Liver (tissue), 9 donors: ENCODE data around the gene BCL2. TPM values are rescaled to one million over a fixed set of nuclear protein-coding genes. Genes with fewer than 3 reads are reported as not detected.

Experiments used
- DNase-seq: peaks from one replicate; pipeline ENCODE4 v3.0.0-alpha.2; 2017; ENCODE audit warnings: low spot score
- H3K27ac ChIP-seq, 2 donors: one replicate each; pipeline ENCODE4 v1.7.0; 2013; ENCODE audit warnings: inconsistent platforms in 2 of 2, low read length in 2 of 2, control low read depth in 1 of 2, low read depth in 1 of 2, mild to moderate bottlenecking in 1 of 2
- H3K27me3 ChIP-seq, 4 donors: one replicate each; pipeline versions ENCODE4 v1.6.1 to v1.7.0; 2013; ENCODE audit warnings: low read length in 3 of 4, inconsistent platforms in 1 of 4, mild to moderate bottlenecking in 1 of 4, moderate library complexity in 1 of 4; ENCODE audit not compliant: control insufficient read depth in 4 of 4, insufficient read depth in 4 of 4
- H3K36me3 ChIP-seq, 4 donors: one replicate each; pipeline versions ENCODE4 v1.6.1 to v1.7.0; 2013; ENCODE audit warnings: low read length in 3 of 4, mild to moderate bottlenecking in 3 of 4, low read depth in 1 of 4, moderate library complexity in 1 of 4; ENCODE audit not compliant: control insufficient read depth in 4 of 4, insufficient read depth in 3 of 4
- H3K4me1 ChIP-seq, 4 donors: one replicate each; pipeline versions ENCODE4 v1.6.1 to v1.7.0; 2013; ENCODE audit warnings: low read length in 3 of 4, mild to moderate bottlenecking in 3 of 4, moderate library complexity in 1 of 4; ENCODE audit not compliant: control insufficient read depth in 4 of 4, insufficient read depth in 4 of 4
- H3K4me3 ChIP-seq, 3 donors: one replicate each; pipeline versions ENCODE4 v1.6.1 to v1.7.0; 2013; ENCODE audit warnings: low read length in 3 of 3, control low read depth in 1 of 3, low read depth in 1 of 3, mild to moderate bottlenecking in 1 of 3
- H3K9ac ChIP-seq, 2 donors: one replicate each; pipeline ENCODE4 v1.7.0; 2013; ENCODE audit warnings: low read length in 2 of 2, mild to moderate bottlenecking in 2 of 2, moderate library complexity in 2 of 2, control low read depth in 1 of 2, low read depth in 1 of 2
- H3K9me3 ChIP-seq, 4 donors: one replicate each; pipeline versions ENCODE4 v1.6.1 to v1.7.0; 2013; ENCODE audit warnings: low read length in 3 of 4; ENCODE audit not compliant: control insufficient read depth in 4 of 4
- ATF3 ChIP-seq: IDR thresholded peaks from 2 replicates; pipeline ENCODE4 v1.6.1; 2016; ENCODE audit warnings: antibody characterized with exemption
- EGR1 ChIP-seq, 2 donors: IDR thresholded peaks; 2 replicates each; pipeline ENCODE4 v1.6.1; 2016 to 2018; ENCODE audit warnings: antibody characterized with exemption in 2 of 2, low read depth in 2 of 2
- FOXA1 ChIP-seq: IDR thresholded peaks from 2 replicates; pipeline ENCODE4 v1.6.1; 2016; ENCODE audit warnings: antibody characterized with exemption
- FOXA2 ChIP-seq: IDR thresholded peaks from 2 replicates; pipeline ENCODE4 v1.6.1; 2016; ENCODE audit warnings: antibody characterized with exemption
- GABPA ChIP-seq, 2 donors: IDR thresholded peaks in 1 of 2; conservative IDR thresholded peaks in 1 of 2; 2 replicates each; pipeline ENCODE4 v1.6.1; 2016; ENCODE audit warnings: antibody characterized with exemption in 2 of 2, mild to moderate bottlenecking in 1 of 2, moderate library complexity in 1 of 2
- HNF4A ChIP-seq, 2 donors: conservative IDR thresholded peaks; 2 replicates each; pipeline ENCODE4 v1.6.1; 2016; ENCODE audit warnings: antibody characterized with exemption in 2 of 2, mild to moderate bottlenecking in 2 of 2
- HNF4G ChIP-seq: IDR thresholded peaks from 2 replicates; pipeline ENCODE4 v1.6.1; 2016; ENCODE audit warnings: antibody characterized with exemption
- JUND ChIP-seq, 2 donors: IDR thresholded peaks; 2 replicates each; pipeline ENCODE4 v1.6.1; 2016; ENCODE audit warnings: antibody characterized with exemption in 2 of 2
- NR2F2 ChIP-seq: IDR thresholded peaks from 2 replicates; pipeline ENCODE4 v1.6.1; 2016; ENCODE audit warnings: antibody characterized with exemption
- RAD21 ChIP-seq, 2 donors: IDR thresholded peaks; 2 replicates each; pipeline ENCODE4 v1.6.1; 2016; ENCODE audit warnings: antibody characterized with exemption in 2 of 2, mild to moderate bottlenecking in 2 of 2
- RXRA ChIP-seq, 2 donors: IDR thresholded peaks; 2 replicates each; pipeline ENCODE4 v1.6.1; 2017 to 2018; ENCODE audit warnings: antibody characterized with exemption in 2 of 2, mild to moderate bottlenecking in 1 of 2
- SP1 ChIP-seq: IDR thresholded peaks from 2 replicates; pipeline ENCODE4 v1.6.1; 2018; ENCODE audit warnings: antibody characterized with exemption, mild to moderate bottlenecking
- TAF1 ChIP-seq: conservative IDR thresholded peaks from 2 replicates; pipeline ENCODE4 v1.6.1; 2016; ENCODE audit warnings: antibody characterized with exemption, mild to moderate bottlenecking
- YY1 ChIP-seq: IDR thresholded peaks from 2 replicates; pipeline ENCODE4 v1.6.1; 2016; ENCODE audit warnings: antibody characterized with exemption, mild to moderate bottlenecking
- WGBS: extraction: QIAGEN DNeasy Blood & Tissue Kit; methylation state at CpG from one replicate; pipeline ENCODE4 v1.1.7; 2013; 5-methylcytosine and 5-hydroxymethylcytosine counted together
- polyA plus RNA-seq, 2 donors: library from polyadenylated mRNA; stranded (reverse) in 1 of 2; unstranded in 1 of 2; fragments of 200-250 nt in 1 of 2; fragments of >200 nt in 1 of 2; fragmentation: Nextera tagmentation in 1 of 2; extraction: Ambion mirVana in 1 of 2; gene quantifications; one replicate each; pipeline versions ENCODE4 v1.2.1 to v1.2.3, GENCODE V29; 2013 to 2015
- total RNA-seq, 2 donors: library from RNA; depleted of rRNA; stranded (reverse); fragments of >200 nt; gene quantifications; one replicate each; pipeline ENCODE4 v1.2.3, GENCODE V29; 2014
- TF ChIP-seq, protein P1 (sequence below): IDR thresholded peaks from 2 replicates; pipeline ENCODE4 v1.6.1; 2016; ENCODE audit warnings: antibody characterized with exemption
- TF ChIP-seq, protein P2 (sequence below): IDR thresholded peaks from 2 replicates; pipeline ENCODE4 v1.6.1; 2016; ENCODE audit warnings: antibody characterized with exemption
- TF ChIP-seq, protein P3 (sequence below): fragments of 150-350 bp; IDR thresholded peaks from 2 replicates; pipeline ENCODE4 v1.5.1; 2017; ENCODE audit warnings: improper control_type of control experiment, low read depth, low read length; ENCODE audit not compliant: missing input control
- TF ChIP-seq, protein P4 (sequence below): IDR thresholded peaks from 2 replicates; pipeline ENCODE4 v1.6.1; 2016; ENCODE audit warnings: antibody characterized with exemption, mild to moderate bottlenecking
- donor health status: healthy.
- donor health status: healthy.
- donor health status: healthy.
- donor health status: healthy.
- donor health status: healthy.

The BCL2 gene
- total and polyA plus RNA-seq, 4 donors: 0.40 to 3.9 (median 1.4) TPM

DNA sequence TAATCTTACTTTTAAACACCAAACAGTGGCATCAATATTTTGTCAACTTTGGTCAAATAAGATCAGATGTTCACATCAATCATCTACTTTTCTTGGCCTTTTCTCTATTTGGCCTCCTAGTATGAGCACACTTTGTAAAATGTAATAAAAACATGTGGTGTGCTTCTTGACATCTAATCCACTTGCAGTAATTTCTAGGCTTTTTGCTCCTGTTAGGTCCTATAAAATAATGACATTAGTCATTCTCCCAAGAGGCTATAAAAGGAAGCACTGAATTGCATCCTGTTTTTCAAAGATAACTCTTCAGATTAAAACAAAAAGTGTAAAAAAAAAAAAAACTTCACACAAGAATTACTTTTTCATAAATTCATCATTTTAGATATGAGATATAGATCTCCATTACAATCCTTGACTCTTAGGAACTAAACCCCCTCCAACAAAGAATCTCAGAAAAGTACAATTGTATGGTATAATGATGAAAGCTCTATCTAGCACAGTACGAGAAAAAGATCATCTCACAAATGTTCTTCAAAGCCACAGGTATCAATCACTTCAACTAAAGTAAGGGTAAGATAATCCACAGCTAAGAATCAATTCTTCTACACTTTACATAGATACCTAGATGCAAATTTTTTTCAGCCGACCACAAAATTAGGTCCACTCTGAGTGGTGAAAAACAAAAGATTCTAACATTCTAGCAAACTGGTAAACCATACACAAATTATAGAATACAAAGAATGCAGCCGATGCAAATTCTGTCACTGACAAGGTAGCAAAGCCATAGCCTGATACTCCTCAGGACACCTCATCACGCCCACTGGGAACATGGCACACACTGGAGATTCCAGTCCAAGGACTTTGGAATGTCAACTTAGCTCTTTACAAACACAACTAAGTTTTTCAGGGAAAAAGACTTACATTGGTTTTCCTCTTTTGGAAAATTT, 2.7 kb downstream of the BCL2 start:
- WGBS: 76% methylated on average over 4 of the region's 4 CpGs
- H3K4me3 ChIP-seq: peak overlapping the region in 2 of 3 donors; percentile 34 to 91
- H3K27ac ChIP-seq: peak overlapping the region in 1 of 2 donors; percentile 25
- H3K27me3 ChIP-seq: no peaks in the 10 kb centered on the region
- peaks cover 3 to 14% (median 10%) of the 10 kb centered on the region in 4 donors for H3K4me1 ChIP-seq
- no peaks in the 10 kb centered on the region for H3K9me3 ChIP-seq
- DNase-seq: no peak
- no peaks in the 10 kb centered on the region for H3K36me3 ChIP-seq
- H3K9ac ChIP-seq: peak overlapping the region in 1 of 2 donors; percentile 35
- TF ChIP-seq YY1: no peak
- TF ChIP-seq HNF4A (conservative IDR thresholded peaks at IDR 0.05): peak in 1 of 2 donors; percentile 6

- Histone ChIP-seq H3K9me3 (no peaks in the 10 kb centered on the region), H3K9ac (no peak overlapping the region), H3K36me3 (no peaks in the 10 kb centered on the region), H3K27me3 (no peaks in the 10 kb centered on the region), H3K4me3 (no peak overlapping the region), H3K27ac (no peak overlapping the region), H3K4me1 (peaks cover 3 to 11% (median 8%) of the 10 kb centered on the region in 4 donors)
- no peak for DNase-seq
- TF ChIP-seq, protein P1, sequence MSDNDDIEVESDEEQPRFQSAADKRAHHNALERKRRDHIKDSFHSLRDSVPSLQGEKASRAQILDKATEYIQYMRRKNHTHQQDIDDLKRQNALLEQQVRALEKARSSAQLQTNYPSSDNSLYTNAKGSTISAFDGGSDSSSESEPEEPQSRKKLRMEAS: no peak
- TF ChIP-seq YY1: no peak
- TF ChIP-seq FOXA2: no peak
- TF ChIP-seq SP1: no peak
- TF ChIP-seq RXRA (IDR thresholded peaks at IDR 0.05): no peak
- TF ChIP-seq JUND (IDR thresholded peaks at IDR 0.05): no peak
- TF ChIP-seq, protein P2, sequence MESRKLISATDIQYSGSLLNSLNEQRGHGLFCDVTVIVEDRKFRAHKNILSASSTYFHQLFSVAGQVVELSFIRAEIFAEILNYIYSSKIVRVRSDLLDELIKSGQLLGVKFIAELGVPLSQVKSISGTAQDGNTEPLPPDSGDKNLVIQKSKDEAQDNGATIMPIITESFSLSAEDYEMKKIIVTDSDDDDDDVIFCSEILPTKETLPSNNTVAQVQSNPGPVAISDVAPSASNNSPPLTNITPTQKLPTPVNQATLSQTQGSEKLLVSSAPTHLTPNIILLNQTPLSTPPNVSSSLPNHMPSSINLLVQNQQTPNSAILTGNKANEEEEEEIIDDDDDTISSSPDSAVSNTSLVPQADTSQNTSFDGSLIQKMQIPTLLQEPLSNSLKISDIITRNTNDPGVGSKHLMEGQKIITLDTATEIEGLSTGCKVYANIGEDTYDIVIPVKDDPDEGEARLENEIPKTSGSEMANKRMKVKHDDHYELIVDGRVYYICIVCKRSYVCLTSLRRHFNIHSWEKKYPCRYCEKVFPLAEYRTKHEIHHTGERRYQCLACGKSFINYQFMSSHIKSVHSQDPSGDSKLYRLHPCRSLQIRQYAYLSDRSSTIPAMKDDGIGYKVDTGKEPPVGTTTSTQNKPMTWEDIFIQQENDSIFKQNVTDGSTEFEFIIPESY: no peak
- TF ChIP-seq, protein P3, sequence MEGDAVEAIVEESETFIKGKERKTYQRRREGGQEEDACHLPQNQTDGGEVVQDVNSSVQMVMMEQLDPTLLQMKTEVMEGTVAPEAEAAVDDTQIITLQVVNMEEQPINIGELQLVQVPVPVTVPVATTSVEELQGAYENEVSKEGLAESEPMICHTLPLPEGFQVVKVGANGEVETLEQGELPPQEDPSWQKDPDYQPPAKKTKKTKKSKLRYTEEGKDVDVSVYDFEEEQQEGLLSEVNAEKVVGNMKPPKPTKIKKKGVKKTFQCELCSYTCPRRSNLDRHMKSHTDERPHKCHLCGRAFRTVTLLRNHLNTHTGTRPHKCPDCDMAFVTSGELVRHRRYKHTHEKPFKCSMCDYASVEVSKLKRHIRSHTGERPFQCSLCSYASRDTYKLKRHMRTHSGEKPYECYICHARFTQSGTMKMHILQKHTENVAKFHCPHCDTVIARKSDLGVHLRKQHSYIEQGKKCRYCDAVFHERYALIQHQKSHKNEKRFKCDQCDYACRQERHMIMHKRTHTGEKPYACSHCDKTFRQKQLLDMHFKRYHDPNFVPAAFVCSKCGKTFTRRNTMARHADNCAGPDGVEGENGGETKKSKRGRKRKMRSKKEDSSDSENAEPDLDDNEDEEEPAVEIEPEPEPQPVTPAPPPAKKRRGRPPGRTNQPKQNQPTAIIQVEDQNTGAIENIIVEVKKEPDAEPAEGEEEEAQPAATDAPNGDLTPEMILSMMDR: no peak
- TF ChIP-seq ATF3: no peak
- no peak for TF ChIP-seq HNF4G
- TF ChIP-seq GABPA (IDR thresholded peaks at IDR 0.05 in 1 of 2, conservative IDR thresholded peaks at IDR 0.05 in 1 of 2): no peak
- TF ChIP-seq, protein P4, sequence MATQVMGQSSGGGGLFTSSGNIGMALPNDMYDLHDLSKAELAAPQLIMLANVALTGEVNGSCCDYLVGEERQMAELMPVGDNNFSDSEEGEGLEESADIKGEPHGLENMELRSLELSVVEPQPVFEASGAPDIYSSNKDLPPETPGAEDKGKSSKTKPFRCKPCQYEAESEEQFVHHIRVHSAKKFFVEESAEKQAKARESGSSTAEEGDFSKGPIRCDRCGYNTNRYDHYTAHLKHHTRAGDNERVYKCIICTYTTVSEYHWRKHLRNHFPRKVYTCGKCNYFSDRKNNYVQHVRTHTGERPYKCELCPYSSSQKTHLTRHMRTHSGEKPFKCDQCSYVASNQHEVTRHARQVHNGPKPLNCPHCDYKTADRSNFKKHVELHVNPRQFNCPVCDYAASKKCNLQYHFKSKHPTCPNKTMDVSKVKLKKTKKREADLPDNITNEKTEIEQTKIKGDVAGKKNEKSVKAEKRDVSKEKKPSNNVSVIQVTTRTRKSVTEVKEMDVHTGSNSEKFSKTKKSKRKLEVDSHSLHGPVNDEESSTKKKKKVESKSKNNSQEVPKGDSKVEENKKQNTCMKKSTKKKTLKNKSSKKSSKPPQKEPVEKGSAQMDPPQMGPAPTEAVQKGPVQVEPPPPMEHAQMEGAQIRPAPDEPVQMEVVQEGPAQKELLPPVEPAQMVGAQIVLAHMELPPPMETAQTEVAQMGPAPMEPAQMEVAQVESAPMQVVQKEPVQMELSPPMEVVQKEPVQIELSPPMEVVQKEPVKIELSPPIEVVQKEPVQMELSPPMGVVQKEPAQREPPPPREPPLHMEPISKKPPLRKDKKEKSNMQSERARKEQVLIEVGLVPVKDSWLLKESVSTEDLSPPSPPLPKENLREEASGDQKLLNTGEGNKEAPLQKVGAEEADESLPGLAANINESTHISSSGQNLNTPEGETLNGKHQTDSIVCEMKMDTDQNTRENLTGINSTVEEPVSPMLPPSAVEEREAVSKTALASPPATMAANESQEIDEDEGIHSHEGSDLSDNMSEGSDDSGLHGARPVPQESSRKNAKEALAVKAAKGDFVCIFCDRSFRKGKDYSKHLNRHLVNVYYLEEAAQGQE: no peak
- TF ChIP-seq NR2F2: no peak
- no peak for TF ChIP-seq HNF4A (conservative IDR thresholded peaks at IDR 0.05)
- TF ChIP-seq RAD21 (IDR thresholded peaks at IDR 0.05): no peak
- no peak for TF ChIP-seq EGR1 (IDR thresholded peaks at IDR 0.05; ENCODE audit: low read depth in 2 of 2)
- TF ChIP-seq TAF1: no peak
- no peak for TF ChIP-seq FOXA1
Measured at GRCh38 chr18:63315876-63316275, 3.7 kb downstream of the BCL2 start.
